GM19099 (cell line): ENCODE data around the gene KIF17.

Source experiments
- POLR2A ChIP-seq: IDR thresholded peaks from 3 replicates; pipeline ENCODE4 v1.6.1; 2011; ENCODE audit warnings: low read depth; ENCODE audit not compliant: insufficient read length; ENCODE audit errors: extremely low read depth

KIF17 gene

DNA sequence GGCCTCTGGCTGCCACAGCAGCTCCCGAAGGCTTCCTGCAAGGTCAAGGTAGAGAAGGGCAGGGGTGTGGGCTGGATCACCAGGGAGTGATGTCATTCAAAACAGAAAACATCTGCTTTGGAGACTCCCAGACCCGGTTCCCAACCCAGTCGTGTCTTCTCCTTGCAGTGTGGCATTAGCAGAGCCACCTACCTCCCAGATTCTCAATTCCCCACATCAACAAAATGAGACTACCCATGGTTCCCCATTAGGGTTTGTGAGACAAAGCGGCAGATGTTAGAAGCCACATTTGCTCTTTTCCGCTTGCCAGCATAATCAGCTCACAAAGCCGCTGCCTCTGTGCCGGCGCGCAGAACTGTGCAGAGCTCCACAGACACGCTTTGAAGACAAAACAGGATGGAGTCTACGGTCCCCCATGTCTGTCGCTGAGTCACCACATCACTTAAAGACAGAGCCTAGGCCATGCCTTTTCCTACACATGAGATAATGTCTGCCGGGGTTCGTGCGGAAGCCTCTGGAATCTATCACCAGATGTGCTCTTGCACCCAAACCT is 12.5 kb downstream of the KIF17 start:
- no peak for TF ChIP-seq POLR2A

DNA sequence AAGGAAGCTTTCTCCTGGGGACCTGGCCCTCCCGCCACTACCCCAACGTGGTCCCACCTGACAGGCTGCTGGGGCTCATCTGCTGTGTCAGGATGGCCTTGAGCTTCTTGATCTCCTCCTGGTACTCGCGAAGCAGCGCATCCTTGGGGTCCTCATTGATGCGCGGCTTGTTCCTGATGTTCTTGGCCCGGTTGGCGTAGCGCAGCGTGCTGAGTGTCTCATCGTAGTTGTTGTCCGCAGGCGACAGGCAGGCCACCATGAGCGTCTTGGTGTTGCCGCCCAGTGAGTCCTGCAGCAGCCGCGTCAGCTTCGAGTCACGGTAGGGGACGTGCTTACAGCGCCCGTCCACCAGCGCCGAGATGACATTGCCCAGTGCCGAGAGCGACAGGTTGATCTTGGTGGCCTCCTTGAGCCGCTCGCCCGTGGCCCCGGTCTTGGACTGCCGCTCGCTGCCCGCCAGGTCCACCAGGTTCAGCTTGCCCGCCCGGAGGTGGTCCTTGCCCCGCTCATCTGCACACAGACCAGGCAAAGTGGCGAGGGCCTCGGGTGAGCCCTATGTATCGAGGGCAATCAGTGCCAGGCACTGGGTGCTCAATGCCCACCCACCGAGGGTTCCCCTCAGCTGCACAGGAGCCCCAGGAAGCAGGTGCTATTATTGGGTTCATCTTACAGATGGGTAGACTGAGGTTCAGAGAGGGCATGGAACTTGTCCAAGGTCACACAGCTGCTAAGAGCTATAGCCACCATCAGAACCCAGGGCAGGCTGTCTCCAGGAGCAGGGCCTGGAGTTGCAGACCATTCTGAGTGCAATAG is 13.2 kb downstream of the KIF17 start:
- TF ChIP-seq POLR2A = no peak

GRCh38 chr1:20703124-20703756 is 14.6 kb downstream of the KIF17 start:
- TF ChIP-seq POLR2A = no peak

DNA sequence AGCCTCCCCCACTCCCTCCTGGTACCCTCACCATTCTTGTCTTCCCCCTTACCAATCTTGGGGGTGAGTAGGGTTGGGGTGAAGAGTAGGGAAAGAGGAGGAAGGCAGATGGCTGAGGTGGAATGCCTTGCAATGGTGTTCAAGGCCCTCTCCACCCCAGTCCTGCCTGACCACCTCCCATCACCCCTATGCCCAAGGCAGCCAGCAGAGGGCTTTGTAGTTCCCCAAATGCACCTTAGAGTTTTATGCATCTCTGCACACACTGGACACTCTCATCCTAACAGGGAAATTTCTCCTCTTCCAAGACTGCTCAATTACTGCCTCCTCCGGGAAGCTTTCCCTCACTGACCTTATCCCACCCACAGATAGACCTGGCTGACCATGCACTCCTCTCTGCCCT is 15.4 kb downstream of the KIF17 start:
- TF ChIP-seq POLR2A = no peak

DNA sequence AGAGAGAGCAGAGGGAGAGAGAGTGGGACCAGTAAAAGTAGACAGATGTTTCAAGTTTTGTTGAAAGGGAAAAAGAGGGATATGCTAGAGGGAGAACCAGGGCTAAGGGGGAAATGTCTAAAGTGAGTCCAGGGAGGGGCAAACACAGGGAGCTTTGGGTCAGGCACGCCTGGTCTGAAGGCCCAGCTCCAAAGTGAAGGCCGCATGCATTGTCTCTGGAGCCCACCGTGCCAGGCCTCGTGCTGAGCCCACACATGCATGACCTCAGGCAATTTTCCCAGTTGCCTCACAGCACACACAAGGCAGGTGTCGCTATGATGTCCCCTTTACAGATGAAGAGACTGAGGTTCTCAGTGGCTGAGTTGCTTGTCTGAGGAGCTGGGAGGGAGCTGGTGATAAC is 16.0 kb downstream of the KIF17 start:
- no peak for TF ChIP-seq POLR2A

DNA sequence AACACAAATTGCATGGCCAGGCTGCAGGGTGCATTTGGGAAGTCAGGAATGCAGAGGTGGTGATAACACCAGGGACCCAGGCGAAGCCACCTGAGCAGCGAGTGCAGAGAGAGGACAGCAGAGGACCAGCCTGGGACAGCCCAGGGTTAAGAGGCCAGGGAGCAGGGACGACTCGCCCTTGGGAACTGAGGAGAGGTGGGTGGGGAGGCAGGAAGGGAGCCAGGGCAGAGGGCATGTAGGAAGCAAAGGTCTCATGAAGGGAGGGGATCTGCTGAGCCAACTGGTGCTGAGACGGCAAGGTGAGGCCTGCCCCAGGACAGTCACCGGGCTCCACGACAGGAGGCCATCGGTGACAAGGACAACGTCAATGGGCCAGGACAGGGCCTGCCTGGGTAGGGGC is 16.4 kb downstream of the KIF17 start:
- no peak for TF ChIP-seq POLR2A

DNA sequence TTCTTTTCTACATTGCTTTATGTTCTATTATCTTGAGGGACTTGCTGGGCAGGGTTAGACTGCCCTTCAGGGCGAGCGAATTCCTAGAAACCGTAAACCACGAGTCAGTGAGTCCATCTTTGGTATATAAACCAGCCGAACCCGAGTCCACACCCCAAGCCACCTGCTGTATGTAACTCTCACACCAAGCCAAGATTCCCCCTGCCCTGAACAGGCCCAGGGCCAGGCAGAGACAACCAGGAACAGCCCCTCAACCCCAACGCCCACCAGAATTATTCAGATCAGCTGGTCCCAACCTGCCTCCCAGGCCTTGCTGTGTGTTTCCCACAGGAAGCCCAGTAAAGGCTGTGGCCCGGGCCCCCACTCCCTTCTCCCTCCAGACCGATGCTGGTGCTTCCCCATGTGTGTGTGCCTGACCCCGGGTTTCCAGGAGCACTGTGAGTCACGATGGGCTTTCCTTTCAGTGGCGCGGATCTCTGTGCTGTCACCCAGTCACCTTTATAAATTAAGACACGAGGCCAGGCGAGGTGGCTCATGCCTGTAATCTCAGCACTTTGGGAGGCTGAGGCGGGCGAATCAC is 17.1 kb downstream of the KIF17 start:
- no peak for TF ChIP-seq POLR2A

- TF ChIP-seq POLR2A = no peak
These were observed 18.2 kb downstream of the KIF17 start for GRCh38 chr1:20699558-20699957.

DNA sequence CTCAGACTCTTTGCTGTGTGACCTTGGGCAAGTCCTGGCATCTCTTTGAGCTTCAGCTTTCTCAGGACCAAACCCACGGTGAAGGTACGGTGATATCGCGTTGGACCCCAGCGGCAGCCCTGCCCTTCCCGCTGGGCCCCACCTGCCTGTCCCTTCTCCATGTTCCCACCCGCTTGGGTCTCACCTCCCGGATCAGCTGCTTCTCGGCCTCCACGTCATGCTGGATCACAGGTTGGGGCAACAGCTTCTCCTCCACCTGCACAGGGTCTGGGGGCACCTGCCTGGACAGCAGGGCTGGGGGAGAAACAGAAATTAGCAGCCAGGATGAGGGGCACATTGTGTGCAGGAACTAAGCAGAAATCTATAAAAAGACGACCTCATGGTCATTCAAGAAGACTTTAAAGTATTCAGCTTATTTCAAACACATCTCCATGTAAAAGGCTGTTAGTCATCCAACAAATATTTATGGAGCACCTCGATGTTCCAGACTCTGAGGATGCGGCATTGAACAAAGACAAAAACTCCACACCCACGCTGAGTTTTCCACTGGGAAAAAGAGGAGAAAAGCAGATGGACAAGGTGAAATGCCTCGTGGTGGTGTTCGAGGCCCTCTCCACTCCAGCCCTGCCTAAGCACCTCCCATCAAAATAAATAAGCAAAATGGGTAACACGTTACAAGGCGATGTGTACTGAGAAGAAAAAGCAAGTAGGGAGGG is 19.5 kb downstream of the KIF17 start:
- TF ChIP-seq POLR2A = no peak

DNA sequence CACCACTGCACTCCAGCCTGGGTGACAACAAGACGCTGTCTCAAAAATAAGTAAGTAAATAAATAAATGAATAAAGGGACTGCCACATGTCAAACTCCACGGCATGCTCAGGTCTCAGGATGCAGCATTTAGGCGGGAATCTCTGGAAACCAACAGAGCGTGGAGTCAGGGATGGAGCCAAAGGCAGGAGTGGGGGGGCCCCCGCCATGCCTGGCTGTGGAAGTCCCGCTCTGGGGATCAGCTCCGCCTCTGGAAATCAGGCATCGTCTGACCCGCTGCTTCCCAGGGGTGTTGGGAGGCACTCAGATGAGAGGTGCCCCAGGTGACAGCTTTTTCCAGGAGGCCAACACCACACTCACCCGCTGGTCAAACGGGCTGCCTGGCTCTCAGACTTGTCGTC is 20.2 kb downstream of the KIF17 start:
- TF ChIP-seq POLR2A = no peak

GRCh38 chr1:20696397-20697333 is 21.1 kb downstream of the KIF17 start:
- TF ChIP-seq POLR2A = no peak

DNA sequence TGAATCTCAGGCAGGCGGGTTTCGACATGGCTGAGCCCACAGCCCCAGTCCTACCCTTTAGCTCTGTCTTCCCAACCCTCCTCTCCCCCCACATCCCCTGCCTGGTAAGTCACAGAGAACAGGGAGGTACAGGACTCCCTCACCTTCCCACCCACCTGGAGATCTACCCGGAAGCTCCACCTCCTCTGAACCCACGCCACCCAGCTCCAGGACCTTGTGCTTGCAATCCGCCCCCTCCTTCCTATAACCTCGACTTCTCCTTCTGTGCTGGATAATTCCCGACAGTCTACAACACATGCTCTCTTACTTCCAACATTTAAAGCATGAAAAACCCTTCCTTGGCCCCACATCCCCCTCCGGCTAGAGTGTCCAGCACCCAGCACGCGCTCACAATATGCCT is 22.3 kb downstream of the KIF17 start:
- TF ChIP-seq POLR2A = no peak

- no peak for TF ChIP-seq POLR2A
These were observed 24.2 kb downstream of the KIF17 start for GRCh38 chr1:20693623-20694022.

GRCh38 chr1:20691872-20692271 is 25.9 kb downstream of the KIF17 start:
- TF ChIP-seq POLR2A = no peak
